HG03139 (cell line): ENCODE data around the gene BIRC2.

ENCODE experiments used
- ATAC-seq: cut with Tn5 transposase; IDR thresholded peaks from one replicate; pipeline ENCODE4 v1.9.1; 2021; ENCODE audit not compliant: unreplicated experiment

BIRC2 gene

GRCh38 chr11:102399189-102399588, 52.2 kb downstream of the BIRC2 start:
- no peak for ATAC-seq

- no peak for ATAC-seq
Observed at GRCh38 chr11:102400603-102401002, 53.6 kb downstream of the BIRC2 start.

- no peak for ATAC-seq
Observed at GRCh38 chr11:102401905-102402304, 54.9 kb downstream of the BIRC2 start.

- no peak for ATAC-seq
Observed at GRCh38 chr11:102402548-102402947, 55.5 kb downstream of the BIRC2 start.

- no peak for ATAC-seq
Observed at GRCh38 chr11:102405501-102405900, 58.5 kb downstream of the BIRC2 start.

GRCh38 chr11:102406099-102406498, 59.1 kb downstream of the BIRC2 start:
- ATAC-seq: no peak

- ATAC-seq: no peak
Observed at GRCh38 chr11:102407901-102408300, 60.9 kb downstream of the BIRC2 start.

GRCh38 chr11:102408339-102408738, 61.3 kb downstream of the BIRC2 start:
- no peak for ATAC-seq

GRCh38 chr11:102410382-102410784, 63.4 kb downstream of the BIRC2 start:
- no peak for ATAC-seq

- no peak for ATAC-seq
Observed at GRCh38 chr11:102411142-102411541, 64.1 kb downstream of the BIRC2 start.

- ATAC-seq: no peak
Observed at GRCh38 chr11:102413497-102413896, 66.5 kb downstream of the BIRC2 start.

- ATAC-seq: no peak
Observed at GRCh38 chr11:102414559-102414958, 67.5 kb downstream of the BIRC2 start.

GRCh38 chr11:102415304-102415916, 68.4 kb downstream of the BIRC2 start:
- no peak for ATAC-seq

- ATAC-seq: no peak
Observed at GRCh38 chr11:102416976-102417375, 70.0 kb downstream of the BIRC2 start.

GRCh38 chr11:102419181-102419580, 72.2 kb downstream of the BIRC2 start:
- no peak for ATAC-seq

GRCh38 chr11:102420547-102420946, 73.5 kb downstream of the BIRC2 start:
- peak; percentile 81 for ATAC-seq

GRCh38 chr11:102421261-102421660, 74.2 kb downstream of the BIRC2 start:
- ATAC-seq: no peak

- no peak for ATAC-seq
Observed at GRCh38 chr11:102422817-102423712, 76.1 kb downstream of the BIRC2 start.

- no peak for ATAC-seq
Observed at GRCh38 chr11:102423936-102424335, 76.9 kb downstream of the BIRC2 start.

- no peak for ATAC-seq
Observed at GRCh38 chr11:102426000-102426399, 79.0 kb downstream of the BIRC2 start.

- no peak for ATAC-seq
Observed at GRCh38 chr11:102426570-102426969, 79.6 kb downstream of the BIRC2 start.

- no peak for ATAC-seq
Observed at GRCh38 chr11:102427068-102427467, 80.1 kb downstream of the BIRC2 start.
